Measurements from ENCODE around the gene LRMDA.

Gene LRMDA

GRCh38 chr10:76453997-76454396, 1022.6 kb downstream of the LRMDA start:
- no peak for TF ChIP-seq CTCF (IDR thresholded peaks at IDR 0.05)

GRCh38 chr10:76454506-76455140, 1023.2 kb downstream of the LRMDA start:
- no peak for TF ChIP-seq CTCF (IDR thresholded peaks at IDR 0.05)

GRCh38 chr10:76456197-76456596, 1024.8 kb downstream of the LRMDA start:
- no peak for TF ChIP-seq CTCF (IDR thresholded peaks at IDR 0.05)

- TF ChIP-seq CTCF (IDR thresholded peaks at IDR 0.05) = no peak
Measured at GRCh38 chr10:76459016-76459730, 1027.7 kb downstream of the LRMDA start.

- no peak for TF ChIP-seq CTCF (IDR thresholded peaks at IDR 0.05)
Measured at GRCh38 chr10:76461024-76461423, 1029.6 kb downstream of the LRMDA start.

- TF ChIP-seq CTCF (IDR thresholded peaks at IDR 0.05) = no peak
Measured at GRCh38 chr10:76463111-76463510, 1031.7 kb downstream of the LRMDA start.

- TF ChIP-seq CTCF (IDR thresholded peaks at IDR 0.05) = no peak
Measured at GRCh38 chr10:76466836-76467503, 1035.5 kb downstream of the LRMDA start.
